Measurements from ENCODE around the gene FGA. TPM values are rescaled to one million over a fixed set of nuclear protein-coding genes. Genes with fewer than 3 reads are reported as not detected.

FGA gene
- total RNA-seq (not detected), polyA plus RNA-seq (not detected)

DNA sequence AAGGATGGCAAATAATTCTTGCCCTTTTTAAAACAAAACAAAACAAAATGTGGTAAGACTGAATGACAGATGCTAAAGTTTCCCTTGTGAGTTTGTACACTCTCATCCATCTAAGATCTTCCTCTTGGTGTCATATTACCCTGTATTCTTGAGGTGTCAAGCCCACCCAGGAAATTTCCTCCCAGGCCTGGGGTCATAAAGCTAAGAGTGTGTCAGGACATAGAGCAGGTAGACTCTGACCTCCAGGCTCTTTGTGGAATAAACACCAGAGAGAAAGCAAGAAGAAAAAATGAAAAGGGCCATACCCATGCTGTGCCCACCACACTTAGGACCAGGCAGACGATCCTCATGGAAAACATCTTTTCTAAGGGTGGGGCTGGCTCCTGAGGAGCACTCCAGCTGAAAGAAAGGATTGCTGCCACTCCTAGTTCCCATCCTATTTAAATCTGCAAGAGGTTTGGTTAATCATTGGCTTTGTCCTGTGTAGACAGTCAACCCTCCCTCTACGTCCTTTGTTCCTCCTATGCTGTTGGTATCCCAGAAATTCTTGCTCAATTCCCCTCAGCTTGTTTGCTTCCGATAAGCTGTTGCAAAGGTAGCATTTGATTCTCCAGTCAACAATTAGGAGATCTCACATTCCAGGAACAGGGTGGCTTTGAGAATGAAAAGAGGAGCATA, at the start of gene FGA:
TSS of gene FGA (minus strand) at position 414 of the 678 bp plus-strand sequence. CDS start at position 359, 55 bp downstream.
- peaks cover 11 to 37% of the 10 kb centered on the region in 2 donors for H3K27me3 Mint-ChIP-seq
- no peaks in the 10 kb centered on the region for H3K9me3 Mint-ChIP-seq
- no peaks in the 10 kb centered on the region for H3K27me3 ChIP-seq (ENCODE audit: insufficient read depth, low read length, poor library complexity, severe bottlenecking)
- H3K36me3 ChIP-seq (ENCODE audit: insufficient read depth, low read length) = no peaks in the 10 kb centered on the region
- DNase-seq = no peak
- H3K27ac Mint-ChIP-seq = no peak within 1 kb of the TSS
- CTCF ChIA-PET = no interaction called here
- H3K4me1 ChIP-seq (ENCODE audit: insufficient read depth, low read length) = no peaks in the 10 kb centered on the region
- H3K9me3 ChIP-seq (ENCODE audit: low read length) = no peaks in the 10 kb centered on the region
- H3K27ac ChIP-seq (ENCODE audit: low read depth, low read length) = no peak within 1 kb of the TSS
- H3K4me1 Mint-ChIP-seq = no peaks in the 10 kb centered on the region
- no peaks in the 10 kb centered on the region for H3K36me3 Mint-ChIP-seq
- POLR2A ChIA-PET = no interaction called here
- no peak within 1 kb of the TSS for H3K4me3 ChIP-seq (ENCODE audit: low read length)
- H3K4me3 Mint-ChIP-seq = no peak within 1 kb of the TSS

DNA sequence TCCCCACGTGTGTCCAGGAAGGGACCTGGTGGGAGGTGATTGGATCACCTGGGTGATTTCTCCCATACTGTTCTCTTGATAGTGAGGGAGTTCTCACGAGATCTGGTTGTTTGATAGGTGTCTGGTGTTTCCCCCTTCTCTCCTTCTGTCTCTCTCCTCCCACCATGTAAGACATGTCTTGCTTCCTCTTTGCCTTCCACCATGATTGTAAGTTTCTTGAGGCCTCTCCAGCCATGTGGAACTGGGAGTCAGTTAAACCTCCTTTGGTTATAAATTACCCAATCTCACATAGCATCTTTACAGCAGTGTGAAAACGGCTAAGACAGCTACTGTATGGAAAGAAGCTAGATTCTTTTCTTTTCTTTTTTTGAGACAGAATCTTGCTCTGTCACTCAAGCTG, 43.5 kb upstream of the FGA start:
- peaks cover 7 to 42% of the 10 kb centered on the region in 2 donors for H3K27me3 Mint-ChIP-seq
- peaks cover 0 to 2% (median 0%) of the 10 kb centered on the region in 5 donors for H3K9me3 Mint-ChIP-seq

DNA sequence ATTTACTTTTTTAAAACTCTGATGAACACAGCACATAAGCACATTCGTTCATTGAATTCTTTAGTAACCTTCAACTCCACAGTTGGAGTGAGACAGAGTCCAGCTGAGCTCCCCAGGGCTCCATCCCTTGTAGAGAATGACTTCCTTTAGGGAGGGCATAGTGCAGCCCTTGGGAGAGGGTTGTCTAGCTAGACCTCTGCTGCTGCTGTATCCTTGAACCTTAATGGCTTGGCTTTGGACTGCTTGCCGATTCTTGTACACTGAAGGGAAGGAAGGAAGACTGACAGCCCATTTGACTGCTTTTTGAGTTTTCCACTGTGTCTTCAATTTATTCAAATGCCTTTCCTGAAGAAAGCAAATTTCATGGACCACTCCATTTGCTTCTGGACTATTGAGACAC, 41.3 kb upstream of the FGA start:
- Histone ChIP-seq H3K27ac (ENCODE audit: low read depth, low read length) (no peak overlapping the region), H3K27me3 (ENCODE audit: insufficient read depth, low read length, poor library complexity, severe bottlenecking) (no peaks in the 10 kb centered on the region), H3K9me3 (ENCODE audit: low read length) (no peaks in the 10 kb centered on the region), H3K4me3 (ENCODE audit: low read length) (no peak overlapping the region), H3K36me3 (ENCODE audit: insufficient read depth, low read length) (no peaks in the 10 kb centered on the region), H3K4me1 (ENCODE audit: insufficient read depth, low read length) (no peaks in the 10 kb centered on the region)
- H3K4me3 Mint-ChIP-seq = no peak overlapping the region
- no peak for DNase-seq
- peaks cover 7 to 34% of the 10 kb centered on the region in 2 donors for H3K27me3 Mint-ChIP-seq
- no peaks in the 10 kb centered on the region for H3K4me1 Mint-ChIP-seq
- ChIA-PET POLR2A (no interaction called here), CTCF (interaction anchor here (1.0 kb wide), 1 partner anchor 9 kb away, joined by 3 read pairs; no protein-coding TSS in a partner anchor)
- H3K9me3 Mint-ChIP-seq = peaks cover 0 to 2% (median 0%) of the 10 kb centered on the region in 5 donors
- no peaks in the 10 kb centered on the region for H3K36me3 Mint-ChIP-seq
- no peak overlapping the region for H3K27ac Mint-ChIP-seq

More for the DNA sequence above, 43.5 kb upstream of the FGA start:
- Mint-ChIP-seq H3K27ac (no peak overlapping the region), H3K4me1 (no peaks in the 10 kb centered on the region), H3K4me3 (no peak overlapping the region), H3K36me3 (no peaks in the 10 kb centered on the region)
- POLR2A ChIA-PET = no interaction called here
- Histone ChIP-seq H3K4me1 (ENCODE audit: insufficient read depth, low read length) (no peaks in the 10 kb centered on the region), H3K9me3 (ENCODE audit: low read length) (no peaks in the 10 kb centered on the region), H3K27ac (ENCODE audit: low read depth, low read length) (no peak overlapping the region), H3K27me3 (ENCODE audit: insufficient read depth, low read length, poor library complexity, severe bottlenecking) (no peaks in the 10 kb centered on the region), H3K36me3 (ENCODE audit: insufficient read depth, low read length) (no peaks in the 10 kb centered on the region), H3K4me3 (ENCODE audit: low read length) (no peak overlapping the region)
- DNase-seq = no peak
- CTCF ChIA-PET = no interaction called here

DNA sequence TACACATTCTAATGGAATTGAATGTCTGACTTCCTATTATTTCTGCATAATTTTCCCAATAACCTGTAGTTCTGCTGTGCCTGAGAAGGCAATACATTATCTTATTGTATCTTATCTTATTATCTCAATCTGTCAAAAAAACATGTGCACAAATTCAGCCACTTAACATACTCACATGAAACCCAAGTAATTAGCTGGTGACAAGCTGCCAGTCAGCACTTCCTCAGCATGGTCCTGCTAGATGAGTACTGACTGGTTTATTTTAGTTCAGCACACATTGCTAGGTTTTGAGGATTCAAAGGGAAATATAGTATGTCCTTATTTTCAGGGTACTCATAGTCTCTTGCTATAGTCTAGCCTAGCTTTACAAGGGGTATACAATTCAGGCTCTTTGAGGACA, 39.8 kb upstream of the FGA start:
- Histone ChIP-seq H3K27ac (ENCODE audit: low read depth, low read length) (no peak overlapping the region), H3K4me1 (ENCODE audit: insufficient read depth, low read length) (no peaks in the 10 kb centered on the region), H3K4me3 (ENCODE audit: low read length) (no peak overlapping the region), H3K9me3 (ENCODE audit: low read length) (no peaks in the 10 kb centered on the region), H3K36me3 (ENCODE audit: insufficient read depth, low read length) (no peaks in the 10 kb centered on the region), H3K27me3 (ENCODE audit: insufficient read depth, low read length, poor library complexity, severe bottlenecking) (no peaks in the 10 kb centered on the region)
- H3K36me3 Mint-ChIP-seq = no peaks in the 10 kb centered on the region
- DNase-seq = no peak
- H3K27me3 Mint-ChIP-seq = peaks cover 9 to 41% of the 10 kb centered on the region in 2 donors
- ChIA-PET CTCF (no interaction called here), POLR2A (no interaction called here)
- H3K9me3 Mint-ChIP-seq = no peaks in the 10 kb centered on the region
- H3K4me1 Mint-ChIP-seq = peaks cover 0 to 4% (median 3%) of the 10 kb centered on the region in 3 donors
- H3K4me3 Mint-ChIP-seq = no peak overlapping the region
- no peak overlapping the region for H3K27ac Mint-ChIP-seq

DNA sequence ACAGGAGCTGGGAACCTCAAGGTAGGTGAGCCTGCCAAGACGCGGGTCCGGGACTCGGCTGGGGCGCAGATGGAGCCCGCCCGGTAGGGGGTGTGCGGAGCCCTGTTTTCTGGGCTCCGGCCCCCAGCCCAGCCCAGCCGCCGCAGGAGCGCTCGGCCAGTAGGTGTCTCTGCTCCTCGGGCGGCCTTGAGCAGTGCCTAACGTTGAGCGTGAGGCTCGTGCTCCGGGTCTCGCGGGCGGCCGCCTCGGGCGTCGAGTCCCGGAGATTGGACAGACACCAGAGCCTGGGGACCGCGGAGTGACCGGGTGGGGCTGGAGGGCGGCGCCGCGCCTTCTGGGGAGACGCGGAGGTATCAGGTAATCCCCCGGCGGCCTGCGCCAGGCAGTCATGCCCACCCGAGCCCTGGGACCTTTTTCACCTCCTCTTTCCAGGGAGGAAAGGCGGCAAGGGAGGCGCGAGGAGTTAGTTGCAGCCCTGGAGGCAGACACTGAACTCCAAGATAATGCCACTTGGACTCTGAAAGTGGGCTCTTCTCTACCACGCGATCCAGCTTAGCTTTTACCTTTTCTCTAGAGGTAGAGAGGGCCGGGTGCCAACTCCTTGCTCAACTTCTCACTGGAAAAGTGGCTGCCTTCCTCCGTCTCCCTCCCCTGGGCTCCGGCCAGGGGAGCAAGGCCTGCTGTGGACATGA, 36.4 kb upstream of the FGA start:
- peaks cover 0 to 4% (median 3%) of the 10 kb centered on the region in 3 donors for H3K4me1 Mint-ChIP-seq
- no peaks in the 10 kb centered on the region for H3K36me3 Mint-ChIP-seq
- peak in 3 of 5 donors; percentile 2 to 48 (median 18) for DNase-seq
- CTCF ChIA-PET = no interaction called here
- POLR2A ChIA-PET = no interaction called here
- H3K9me3 ChIP-seq (ENCODE audit: low read length) = no peaks in the 10 kb centered on the region
- no peaks in the 10 kb centered on the region for H3K36me3 ChIP-seq (ENCODE audit: insufficient read depth, low read length)
- no peaks in the 10 kb centered on the region for H3K9me3 Mint-ChIP-seq
- no peaks in the 10 kb centered on the region for H3K27me3 ChIP-seq (ENCODE audit: insufficient read depth, low read length, poor library complexity, severe bottlenecking)
- H3K27ac Mint-ChIP-seq = no peak overlapping the region
- no peaks in the 10 kb centered on the region for H3K4me1 ChIP-seq (ENCODE audit: insufficient read depth, low read length)
- H3K4me3 ChIP-seq (ENCODE audit: low read length) = no peak overlapping the region
- no peak overlapping the region for H3K27ac ChIP-seq (ENCODE audit: low read depth, low read length)
- peak overlapping the region in 1 of 7 donors; percentile 24 for H3K4me3 Mint-ChIP-seq
- H3K27me3 Mint-ChIP-seq = peaks cover 7 to 33% of the 10 kb centered on the region in 2 donors

DNA sequence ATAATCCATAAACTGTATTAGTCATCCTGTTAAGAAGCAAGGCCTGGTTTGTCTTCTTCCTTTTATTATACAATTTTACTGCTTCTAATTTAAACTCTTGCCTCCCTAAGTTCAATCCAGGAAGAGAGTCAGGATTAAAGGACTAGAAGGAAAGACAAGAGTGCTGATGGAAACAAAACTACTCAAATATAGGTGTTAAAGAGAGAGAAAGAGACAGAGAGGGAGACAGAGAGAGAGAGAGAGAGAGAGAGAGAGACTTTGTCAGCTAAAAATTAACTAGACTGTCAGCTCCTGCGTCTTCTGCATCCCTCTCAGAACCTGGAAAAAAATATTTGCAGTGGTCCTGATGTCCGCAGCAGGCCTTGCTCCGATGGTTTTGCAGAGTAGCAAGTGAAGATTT, 35.4 kb upstream of the FGA start:
- Mint-ChIP-seq H3K27me3 (peaks cover 6 to 23% of the 10 kb centered on the region in 2 donors), H3K4me1 (peaks cover 0 to 4% (median 3%) of the 10 kb centered on the region in 3 donors), H3K9me3 (no peaks in the 10 kb centered on the region), H3K27ac (no peak overlapping the region), H3K4me3 (peak overlapping the region in 3 of 7 donors; percentile 8 to 54 (median 35)), H3K36me3 (no peaks in the 10 kb centered on the region)
- DNase-seq = no peak
- CTCF ChIA-PET = interaction anchor here (0.8 to 3.6 kb wide), 2 partner anchors 11 to 33 kb away, joined by 3 to 7 read pairs; no protein-coding TSS in a partner anchor
- Histone ChIP-seq H3K27ac (ENCODE audit: low read depth, low read length) (no peak overlapping the region), H3K9me3 (ENCODE audit: low read length) (no peaks in the 10 kb centered on the region), H3K4me1 (ENCODE audit: insufficient read depth, low read length) (no peaks in the 10 kb centered on the region), H3K36me3 (ENCODE audit: insufficient read depth, low read length) (no peaks in the 10 kb centered on the region), H3K4me3 (ENCODE audit: low read length) (no peak overlapping the region), H3K27me3 (ENCODE audit: insufficient read depth, low read length, poor library complexity, severe bottlenecking) (no peaks in the 10 kb centered on the region)
- POLR2A ChIA-PET = no interaction called here

DNA sequence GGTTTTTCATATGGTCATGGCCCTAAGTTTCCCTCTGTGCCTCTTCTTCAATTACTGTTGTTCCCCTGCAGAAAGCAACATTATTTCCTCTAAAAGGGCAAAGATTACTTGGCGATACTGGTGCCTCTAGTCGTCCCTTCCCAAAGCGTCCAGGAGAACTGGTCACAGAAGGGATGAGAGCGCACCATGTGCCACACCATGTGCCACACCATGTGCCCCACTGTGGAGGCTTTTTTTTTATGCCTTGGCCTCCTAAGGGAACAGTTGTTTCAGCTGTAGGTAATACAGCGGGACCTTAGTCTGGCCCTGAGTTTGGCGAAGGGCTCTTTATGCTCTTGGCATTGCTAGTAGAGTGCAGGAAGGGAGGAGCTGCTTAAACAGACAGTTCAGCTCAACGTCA, 33.5 kb upstream of the FGA start:
- no peak overlapping the region for H3K27ac Mint-ChIP-seq
- Histone ChIP-seq H3K4me3 (ENCODE audit: low read length) (no peak overlapping the region), H3K4me1 (ENCODE audit: insufficient read depth, low read length) (no peaks in the 10 kb centered on the region), H3K27me3 (ENCODE audit: insufficient read depth, low read length, poor library complexity, severe bottlenecking) (no peaks in the 10 kb centered on the region), H3K36me3 (ENCODE audit: insufficient read depth, low read length) (no peaks in the 10 kb centered on the region), H3K27ac (ENCODE audit: low read depth, low read length) (no peak overlapping the region), H3K9me3 (ENCODE audit: low read length) (no peaks in the 10 kb centered on the region)
- H3K4me1 Mint-ChIP-seq = peaks cover 0 to 4% (median 3%) of the 10 kb centered on the region in 3 donors
- no peak overlapping the region for H3K4me3 Mint-ChIP-seq
- peaks cover 3 to 15% of the 10 kb centered on the region in 2 donors for H3K27me3 Mint-ChIP-seq
- ChIA-PET CTCF (interaction anchor here (1.5 to 3.6 kb wide), 2 partner anchors 13 to 14 kb away, joined by 3 to 7 read pairs; no protein-coding TSS in a partner anchor), POLR2A (no interaction called here)
- no peaks in the 10 kb centered on the region for H3K9me3 Mint-ChIP-seq
- no peaks in the 10 kb centered on the region for H3K36me3 Mint-ChIP-seq
- DNase-seq = no peak

DNA sequence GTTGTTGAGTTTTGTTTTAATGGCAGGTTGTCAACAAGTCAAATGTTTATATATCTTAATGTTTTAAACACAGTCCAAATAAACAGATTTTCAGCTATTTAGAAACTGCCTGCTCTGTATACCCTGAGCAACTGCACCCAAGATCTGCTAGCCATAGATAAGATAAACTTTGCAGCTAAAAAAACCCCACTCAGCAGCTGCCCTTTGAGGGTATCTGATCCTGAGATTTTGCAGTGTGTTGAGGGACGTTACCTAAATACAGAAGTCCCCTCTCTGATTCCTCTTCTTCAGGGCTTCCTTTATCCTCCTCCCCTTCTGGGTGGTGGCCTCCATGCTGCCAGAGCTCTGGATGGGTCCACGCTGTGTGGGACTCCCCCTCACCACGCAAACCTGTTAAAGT, 32.9 kb upstream of the FGA start:
- H3K36me3 Mint-ChIP-seq = no peaks in the 10 kb centered on the region
- H3K4me1 ChIP-seq (ENCODE audit: insufficient read depth, low read length) = no peaks in the 10 kb centered on the region
- peaks cover 3 to 15% of the 10 kb centered on the region in 2 donors for H3K27me3 Mint-ChIP-seq
- H3K27ac Mint-ChIP-seq = no peak overlapping the region
- ChIA-PET CTCF (interaction anchor here (0.7 to 3.6 kb wide), 5 partner anchors 9 to 75 kb away, joined by 3 to 11 read pairs (median 5); partner anchors contain the start of gene PLRG1), POLR2A (no interaction called here)
- H3K36me3 ChIP-seq (ENCODE audit: insufficient read depth, low read length) = no peaks in the 10 kb centered on the region
- no peaks in the 10 kb centered on the region for H3K9me3 Mint-ChIP-seq
- DNase-seq = no peak
- no peak overlapping the region for H3K4me3 Mint-ChIP-seq
- no peaks in the 10 kb centered on the region for H3K9me3 ChIP-seq (ENCODE audit: low read length)
- no peak overlapping the region for H3K27ac ChIP-seq (ENCODE audit: low read depth, low read length)
- H3K4me1 Mint-ChIP-seq = peaks cover 0 to 4% (median 3%) of the 10 kb centered on the region in 3 donors
- H3K4me3 ChIP-seq (ENCODE audit: low read length) = no peak overlapping the region
- no peaks in the 10 kb centered on the region for H3K27me3 ChIP-seq (ENCODE audit: insufficient read depth, low read length, poor library complexity, severe bottlenecking)
